Endothelial cell of umbilical vein (primary cell): ENCODE measurements around the gene TRIM34. TPM values are rescaled to one million over a fixed set of nuclear protein-coding genes. Genes with fewer than 3 reads are reported as not detected.
"Not testable (repeated sequence)": the region's sequence is repeated elsewhere in the genome, so short reads cannot be mapped to it uniquely, and the experiment has no call there.

ENCODE experiments used
- BruUV-seq: library from RNA; stranded (reverse); fragments of 400-500 nt; replicated peaks from 2 replicates; lab custom pipeline; 2021; lab: Mats Ljungman, UMichigan
- CTCF ChIA-PET: fragments of 300-600, 350-600 bp; sonication (Branson Sonifier 250); formaldehyde crosslinking; loops from one replicate; lab custom pipeline; 2021; ENCODE audit warnings: antibody characterized with exemption, inconsistent platforms; lab: Charles Lee
- POLR2A ChIA-PET: fragments of 300-600, 350-600 bp; sonication (Branson Sonifier 250); formaldehyde crosslinking; loops from one replicate; lab custom pipeline; 2021; ENCODE audit warnings: antibody characterized with exemption, inconsistent platforms; lab: Charles Lee
- DNase-seq: peaks from one replicate; pipeline ENCODE4 v3.0.0-alpha.2; 2011; ENCODE audit warnings: low read depth, low spot score
- FAIRE-seq: peaks from 2 replicates; lab custom pipeline; 2011; peaks lifted over from hg19 to GRCh38; lab: Jason Lieb, UNC
- H2AFZ ChIP-seq: 2 replicates; pipeline ENCODE4 v1.6.0; 2012; ENCODE audit warnings: low read depth, low read length, control low read depth, inconsistent platforms
- H3K27ac ChIP-seq: 2 replicates; pipeline ENCODE4 v1.5.1; 2011; ENCODE audit warnings: low read depth, mild to moderate bottlenecking, control low read depth, low read length, moderate library complexity; ENCODE audit not compliant: insufficient read depth
- H3K27me3 ChIP-seq, 2 experiments: 2 replicates each; pipeline versions ENCODE4 v1.6.0 to v1.6.1; 2011; ENCODE audit warnings: low read length in 2 of 2, mixed read lengths in 1 of 2; ENCODE audit not compliant: control insufficient read depth in 2 of 2, insufficient read depth in 2 of 2
- H3K36me3 ChIP-seq, 2 experiments: 2 replicates in 1 of 2; 3 replicates in 1 of 2; pipeline ENCODE4 v1.5.1; 2011; ENCODE audit warnings: low read length in 2 of 2, mild to moderate bottlenecking in 1 of 2, moderate library complexity in 1 of 2; ENCODE audit not compliant: control insufficient read depth in 2 of 2, insufficient read depth in 2 of 2; ENCODE audit errors: extremely low read depth in 1 of 2
- H3K4me1 ChIP-seq: 3 replicates; pipeline ENCODE4 v1.5.1; 2011; ENCODE audit warnings: mild to moderate bottlenecking, low read length; ENCODE audit not compliant: control insufficient read depth, insufficient read depth; ENCODE audit errors: extremely low read depth
- H3K4me2 ChIP-seq: 2 replicates; pipeline ENCODE4 v1.6.1; 2011; ENCODE audit warnings: low read length, control low read depth, mixed read lengths; ENCODE audit not compliant: insufficient read depth
- H3K4me3 ChIP-seq, 3 experiments: fragments of 200-600 bp in 1 of 3; sonication (generic), shearing (Covaris generic) in 1 of 3; replicated peaks in 1 of 3; 2 replicates each; pipeline ENCODE4 v1.5.1; 2011 to 2016; ENCODE audit warnings: control low read depth in 3 of 3, low read length in 3 of 3, mild to moderate bottlenecking in 2 of 3, inconsistent platforms in 1 of 3, low read depth in 1 of 3, moderate library complexity in 1 of 3; ENCODE audit not compliant: insufficient read depth in 1 of 3
- H3K79me2 ChIP-seq: 2 replicates; pipeline ENCODE4 v1.6.0; 2012; ENCODE audit warnings: low read length, inconsistent platforms; ENCODE audit not compliant: control insufficient read depth, insufficient read depth
- H3K9ac ChIP-seq: replicated peaks from 2 replicates; pipeline ENCODE3; 2011; ENCODE audit warnings: low read length, control low read depth; ENCODE audit not compliant: insufficient read depth; ENCODE audit errors: extremely low read depth
- H3K9me1 ChIP-seq: replicated peaks from 3 replicates; pipeline ENCODE4 v1.6.0; 2011; ENCODE audit warnings: mild to moderate bottlenecking, low read length; ENCODE audit not compliant: control insufficient read depth, insufficient read depth; ENCODE audit errors: extremely low read depth
- H3K9me3 ChIP-seq: replicated peaks from 2 replicates; pipeline ENCODE4 v1.5.1; 2012; ENCODE audit warnings: low read length, inconsistent platforms; ENCODE audit not compliant: control insufficient read depth, insufficient read depth
- H4K20me1 ChIP-seq: replicated peaks from 2 replicates; pipeline ENCODE3; 2011; ENCODE audit warnings: mild to moderate bottlenecking, low read length; ENCODE audit not compliant: control insufficient read depth, insufficient read depth; ENCODE audit errors: extremely low read depth
- CTCF ChIP-seq, 2 donors: IDR thresholded peaks; 1 replicate in 1 of 2; 2 replicates in 1 of 2; pipeline ENCODE4 v1.5.1; 2011; ENCODE audit warnings: low read length in 2 of 2, mild to moderate bottlenecking in 2 of 2, moderate library complexity in 2 of 2, control low read depth in 1 of 2, inconsistent platforms in 1 of 2, low read depth in 1 of 2; ENCODE audit not compliant: insufficient read depth in 1 of 2; ENCODE audit errors: extremely low read depth in 1 of 2
- EZH2 ChIP-seq: IDR thresholded peaks from 2 replicates; pipeline ENCODE4 v1.6.1; 2012; ENCODE audit warnings: borderline replicate concordance, low read depth, mild to moderate bottlenecking, moderate library complexity, low read length, inconsistent platforms; ENCODE audit not compliant: severe bottlenecking
- FOS ChIP-seq: IDR thresholded peaks from 2 replicates; pipeline ENCODE4 v1.6.1; 2011; ENCODE audit warnings: mild to moderate bottlenecking, low read length, moderate library complexity, borderline replicate concordance; ENCODE audit not compliant: insufficient read depth
- GATA2 ChIP-seq: IDR thresholded peaks from 2 replicates; pipeline ENCODE4 v1.7.0; 2011; ENCODE audit warnings: low read depth, mild to moderate bottlenecking, moderate library complexity, mixed read lengths, low read length; ENCODE audit not compliant: insufficient read length, insufficient read depth
- JUN ChIP-seq: IDR thresholded peaks from 2 replicates; pipeline ENCODE4 v1.6.1; 2011; ENCODE audit warnings: borderline replicate concordance, low read depth; ENCODE audit not compliant: insufficient read length, insufficient read depth
- MAX ChIP-seq: IDR thresholded peaks from 2 replicates; pipeline ENCODE4 v1.6.1; 2011; ENCODE audit not compliant: insufficient read depth, insufficient read length
- MYC ChIP-seq: IDR thresholded peaks from one replicate; pipeline ENCODE4 v1.6.1; 2011; ENCODE audit warnings: mild to moderate bottlenecking, low read depth, low read length
- POLR2A ChIP-seq: IDR thresholded peaks from 2 replicates; pipeline ENCODE4 v1.6.1; 2012; ENCODE audit warnings: low read depth, mild to moderate bottlenecking, control low read depth, low read length
- POLR2AphosphoS5 ChIP-seq: IDR thresholded peaks from 2 replicates; pipeline ENCODE4 v1.6.1; 2012; ENCODE audit warnings: low read depth, mild to moderate bottlenecking, control low read depth, low read length, moderate library complexity; ENCODE audit not compliant: insufficient read depth
- dilution Hi-C: fragments of 300-500 bp; cut with MboI; formaldehyde crosslinking; loops from one replicate; pipeline ENCODE4 v1.15.0; 2019; ENCODE audit warnings: low sequenced_read_pairs; ENCODE audit not compliant: extremely low pct_ligation_motif_present
- intact Hi-C: fragments of 100-400 bp; cut with micrococcal nuclease; formaldehyde crosslinking; loops from one replicate; pipeline ENCODE4 v1.10.0; 2022
- polyA plus RNA-seq, 4 experiments: library from polyadenylated mRNA; depleted of rRNA in 3 of 4; stranded (reverse) in 3 of 4; unstranded in 1 of 4; fragments of >200 nt; gene quantifications; 2 replicates each; pipeline versions ENCODE4 v1.2.1 to v1.2.3, GENCODE V29; 2011 to 2012; ENCODE audit warnings: missing spikeins in 1 of 4
- total RNA-seq: library from RNA; stranded (reverse); gene quantifications from 2 replicates; pipeline ENCODE4 v1.2.3, GENCODE V29; 2021

TRIM34 gene
- total and polyA plus RNA-seq, 2 donors (not counting 3 experiments of a cell fraction or from before 2014, with no cell fraction given) = 6.7 to 14.6 TPM

- Histone ChIP-seq H3K9me1 (no peaks in the 10 kb centered on the region), H3K27ac (no peak overlapping the region), H3K4me1 (no peaks in the 10 kb centered on the region), H3K4me2 (no peak overlapping the region), H2AFZ (no peak overlapping the region), H3K27me3 (no peaks in the 10 kb centered on the region), H3K4me3 (no peak overlapping the region), H4K20me1 (no peaks in the 10 kb centered on the region), H3K36me3 (no peaks in the 10 kb centered on the region), H3K9me3 (no peaks in the 10 kb centered on the region), H3K79me2 (no peaks in the 10 kb centered on the region), H3K9ac (no peak overlapping the region)
- BruUV-seq = no TSS peak
- TF ChIP-seq GATA2 (no peak), MYC (no peak), FOS (no peak), POLR2A (no peak), JUN (no peak), CTCF (IDR thresholded peaks at IDR 0.05; ENCODE audit: extremely low read depth in 1 of 2, insufficient read depth in 1 of 2, low read depth in 1 of 2, low read length in 2 of 2) (no peak), POLR2AphosphoS5 (no peak), MAX (no peak), EZH2 (no peak)
- no peak for DNase-seq
- ChIA-PET CTCF (interaction anchor here (1.2 kb wide), 1 partner anchor 26 kb away, joined by 3 read pairs; no protein-coding TSS in a partner anchor), POLR2A (no interaction called here)
- dilution Hi-C loops (no loop called here), intact Hi-C loops (no loop called here)
- FAIRE-seq = no peak
Observed at GRCh38 chr11:5655474-5655873, 30.7 kb downstream of the TRIM34 start.

GRCh38 chr11:5656956-5657355, 32.2 kb downstream of the TRIM34 start:
- H3K4me1 ChIP-seq, H3K36me3 ChIP-seq, H3K4me2 ChIP-seq, BruUV-seq, dilution Hi-C loops, H3K27me3 ChIP-seq, H3K9me1 ChIP-seq, H3K9me3 ChIP-seq, H3K4me3 ChIP-seq, H3K27ac ChIP-seq, DNase-seq, POLR2A ChIA-PET, H3K9ac ChIP-seq, H3K79me2 ChIP-seq, H2AFZ ChIP-seq, H4K20me1 ChIP-seq, intact Hi-C loops, FAIRE-seq: not testable (repeated sequence)
- CTCF ChIA-PET = interaction anchor here (1.2 kb wide), 1 partner anchor 56 kb away, joined by 3 read pairs; no protein-coding TSS in a partner anchor
